SW 1271 (cell line): ENCODE results near the gene PTGER4.
A peak's percentile ranks its signal among the peaks of the same experiment; 100 is the strongest.
"Not testable (repeated sequence)": the region's sequence is repeated elsewhere in the genome, so short reads cannot be mapped to it uniquely, and the experiment has no call there.

Experiments
- DNase-seq, 2 experiments: peaks; one replicate each; lab custom pipeline; 2025; lab: John Stamatoyannopoulos, UW

PTGER4 gene

GRCh38 chr5:40679913-40680681 is at the start of gene PTGER4:
TSS of gene PTGER4 (plus strand) at chr5:40679915. CDS start at chr5:40680994, 1,079 bp downstream.
- peak in 1 of 2 experiments; percentile 35 for DNase-seq

DNA sequence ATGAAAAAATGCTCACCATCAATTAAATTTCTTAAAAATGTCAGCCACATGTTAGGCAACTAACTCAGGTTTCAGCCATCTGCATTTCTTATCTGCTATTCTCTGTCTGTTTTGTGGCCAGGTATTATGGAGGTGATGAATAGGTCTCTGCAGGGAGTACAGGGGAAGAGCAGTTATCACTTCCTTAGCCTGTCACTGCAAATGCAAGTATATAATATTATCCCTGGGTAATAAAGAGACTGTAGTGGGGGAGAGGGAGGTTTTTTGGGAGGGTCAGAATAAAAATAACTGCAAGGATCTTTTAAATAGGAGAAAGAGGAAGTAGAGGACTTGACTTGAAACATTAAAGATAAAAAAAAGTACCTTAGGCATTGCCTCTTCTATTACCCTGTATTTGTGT is 49.6 kb upstream of the PTGER4 start:
- DNase-seq, result no peak

GRCh38 chr5:40631236-40631635 is 48.5 kb upstream of the PTGER4 start:
- DNase-seq, result no peak

DNA sequence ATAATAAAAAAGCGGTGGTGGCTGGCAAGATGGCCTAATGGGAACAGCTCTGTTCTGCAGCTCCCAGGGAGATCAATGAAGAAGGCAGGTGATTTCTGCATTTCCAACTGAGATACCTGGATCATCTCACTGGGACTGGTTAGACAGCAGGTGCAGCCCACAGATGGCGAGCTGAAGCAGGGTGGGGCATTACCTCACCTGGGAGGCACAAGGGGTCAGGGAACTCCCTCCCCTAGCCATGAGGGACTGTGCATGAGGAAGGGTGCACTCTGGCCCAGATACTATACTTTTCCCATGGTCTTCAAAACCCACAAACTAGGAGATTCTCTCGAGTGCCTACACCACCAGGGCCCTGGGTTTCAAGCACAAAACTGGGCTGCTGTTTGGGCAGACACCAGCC is 45.6 kb upstream of the PTGER4 start:
- DNase-seq, result no peak

DNA sequence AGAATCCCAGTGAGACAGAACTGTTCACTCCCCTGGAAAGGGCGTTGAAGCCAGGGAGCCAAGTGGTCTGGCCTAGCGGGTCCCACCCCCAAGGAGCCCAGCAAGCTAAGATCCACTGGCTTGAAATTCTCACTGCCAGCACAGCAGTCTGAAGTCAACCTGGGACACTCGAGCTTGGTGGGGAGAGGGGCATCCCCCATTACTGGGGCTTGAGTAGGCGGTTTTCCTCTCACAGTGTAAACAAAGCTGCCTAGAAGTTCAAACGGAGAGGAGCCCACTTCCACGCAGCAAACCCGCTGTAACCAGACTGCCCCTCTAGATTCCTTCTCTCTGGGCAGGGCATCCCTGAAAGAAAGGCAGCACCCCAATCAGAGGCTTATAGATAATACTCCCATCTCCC is 45.1 kb upstream of the PTGER4 start:
- no peak for DNase-seq

DNA sequence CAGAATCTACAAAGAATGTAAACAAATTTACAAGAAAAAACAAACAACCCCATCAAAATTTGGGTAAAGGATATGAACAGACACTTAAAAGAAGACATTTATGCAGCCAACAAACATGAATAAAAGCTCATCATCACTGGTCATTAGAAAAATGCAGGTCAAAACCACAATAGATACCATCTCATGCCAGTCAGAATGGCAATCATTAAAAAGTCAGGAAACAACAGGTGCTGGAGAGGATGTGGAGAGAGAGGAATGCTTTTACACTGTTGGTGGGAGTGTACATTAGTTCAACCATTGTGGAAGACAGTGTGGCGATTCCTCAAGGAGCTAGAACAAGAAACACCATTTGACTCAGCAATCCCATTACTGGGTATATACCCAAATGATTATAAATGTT is 40.2 kb upstream of the PTGER4 start:
- not testable (repeated sequence) for DNase-seq

GRCh38 chr5:40646266-40646665 is 33.4 kb upstream of the PTGER4 start:
- no peak for DNase-seq

DNA sequence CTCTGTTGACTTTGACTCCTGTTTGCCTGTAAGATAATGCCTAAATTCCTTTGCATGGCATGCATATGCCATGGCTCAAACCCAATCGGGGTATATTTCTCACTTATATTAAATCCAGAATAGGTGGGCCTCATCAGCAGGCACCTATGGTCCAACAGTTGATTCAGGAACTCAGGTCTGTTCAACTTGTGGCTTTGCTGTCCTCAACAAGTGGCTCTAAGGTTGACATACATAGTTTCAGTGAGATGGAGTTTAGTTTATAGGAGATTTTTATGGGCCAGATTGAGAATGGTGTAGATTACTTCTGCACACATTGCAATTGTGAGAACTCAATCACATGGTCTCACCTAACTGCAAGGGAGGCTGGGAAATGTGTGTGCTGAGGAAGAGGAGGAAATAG is 31.6 kb upstream of the PTGER4 start:
- DNase-seq, result no peak

DNA sequence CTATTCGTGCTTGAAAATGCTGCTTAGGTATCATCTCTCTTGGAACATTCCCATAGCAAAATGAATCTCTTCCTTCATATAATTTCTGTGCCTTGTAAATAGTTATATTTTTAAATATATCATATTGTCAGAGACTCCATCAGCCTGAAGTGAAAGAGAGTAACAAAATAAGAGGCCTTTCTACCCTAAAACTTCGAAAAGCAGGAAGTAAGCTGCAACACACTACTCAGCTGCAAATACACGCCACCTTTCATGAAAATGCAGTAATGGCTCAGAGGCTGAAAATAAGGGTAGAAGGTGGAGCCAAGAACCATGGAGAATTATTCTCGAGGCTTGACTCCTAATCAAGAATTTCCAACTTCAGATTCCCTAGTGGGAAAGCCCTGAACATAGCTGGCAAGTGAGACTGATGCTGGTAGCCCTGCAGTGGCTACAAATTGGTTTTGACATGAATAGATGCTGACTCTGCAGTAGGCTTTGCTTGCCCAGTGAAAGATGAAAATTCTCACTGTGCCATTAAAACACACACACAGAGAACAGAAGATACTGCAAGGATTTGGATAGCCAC is 30.2 kb upstream of the PTGER4 start:
- no peak for DNase-seq

DNA sequence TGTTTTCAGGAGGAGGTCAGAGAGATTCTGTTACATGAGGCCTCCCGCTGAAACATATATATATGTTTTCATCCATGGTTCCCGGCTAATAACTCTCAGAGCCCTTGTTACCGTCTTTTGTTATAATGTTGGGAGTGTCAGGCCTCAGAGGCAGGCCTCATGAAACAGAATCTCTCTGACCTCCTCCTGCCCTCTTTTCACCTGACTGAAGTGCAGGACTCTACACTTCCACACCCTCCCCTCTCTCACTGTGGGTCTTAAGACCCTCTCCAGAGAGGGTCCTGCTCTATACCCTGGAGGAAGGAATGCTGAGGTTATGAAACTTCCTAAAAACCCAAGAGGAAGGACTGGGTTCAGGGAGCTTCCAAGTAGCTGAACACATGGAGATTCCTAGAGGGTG is 28.5 kb upstream of the PTGER4 start:
- no peak for DNase-seq

- no peak for DNase-seq
Measured at GRCh38 chr5:40652441-40653220, 27.1 kb upstream of the PTGER4 start.

GRCh38 chr5:40653221-40654022 is 26.3 kb upstream of the PTGER4 start:
- no peak for DNase-seq

DNA sequence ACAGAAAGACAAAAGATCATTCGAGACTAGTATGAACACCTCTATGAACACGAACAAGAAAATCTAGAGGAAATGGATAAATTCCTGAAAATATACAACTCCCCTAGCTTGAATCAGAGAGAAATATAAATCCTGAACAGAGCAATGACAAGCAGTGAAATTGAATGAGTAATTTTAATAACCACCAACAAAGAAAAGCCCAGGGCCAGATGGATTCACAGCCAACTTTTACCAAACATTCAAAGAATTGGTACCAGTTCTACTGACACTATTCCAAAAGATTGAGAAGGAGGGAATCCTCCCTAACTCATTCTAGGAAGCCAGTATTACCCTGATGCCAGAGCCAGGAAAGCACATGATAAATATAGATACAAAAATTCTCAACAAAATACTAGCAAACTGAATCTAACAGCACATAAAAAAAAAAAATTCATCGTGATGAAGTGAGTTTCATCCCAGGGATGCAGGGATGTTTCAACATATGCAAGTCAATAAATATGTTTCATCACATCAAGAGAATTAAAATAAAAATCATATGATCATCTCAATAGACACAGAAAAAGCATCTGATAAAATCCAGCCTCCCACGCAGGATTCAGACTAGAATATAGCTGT is 25.2 kb upstream of the PTGER4 start:
- no peak for DNase-seq

DNA sequence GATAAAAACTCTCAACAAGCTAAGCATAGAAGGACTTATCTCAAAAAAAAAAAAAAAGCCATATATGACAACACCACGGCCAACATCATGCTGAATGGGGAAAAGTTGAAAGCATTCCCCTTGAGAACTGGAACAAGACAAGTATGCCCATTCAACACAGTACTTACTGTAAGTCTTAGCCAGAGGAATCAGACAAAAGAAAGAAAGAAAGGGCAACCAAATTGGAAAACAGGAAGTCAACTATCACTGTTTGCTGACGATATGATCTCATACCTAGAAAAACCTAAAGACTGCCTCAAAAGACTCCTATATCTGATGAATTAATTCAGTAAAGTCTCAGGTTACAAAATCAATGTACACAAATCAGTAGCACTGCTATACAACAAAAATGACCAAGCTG is 24.6 kb upstream of the PTGER4 start:
- DNase-seq, result no peak

- not testable (repeated sequence) for DNase-seq
Measured at GRCh38 chr5:40656091-40656490, 23.6 kb upstream of the PTGER4 start.

- no peak for DNase-seq
Measured at GRCh38 chr5:40656766-40657165, 22.9 kb upstream of the PTGER4 start.

DNA sequence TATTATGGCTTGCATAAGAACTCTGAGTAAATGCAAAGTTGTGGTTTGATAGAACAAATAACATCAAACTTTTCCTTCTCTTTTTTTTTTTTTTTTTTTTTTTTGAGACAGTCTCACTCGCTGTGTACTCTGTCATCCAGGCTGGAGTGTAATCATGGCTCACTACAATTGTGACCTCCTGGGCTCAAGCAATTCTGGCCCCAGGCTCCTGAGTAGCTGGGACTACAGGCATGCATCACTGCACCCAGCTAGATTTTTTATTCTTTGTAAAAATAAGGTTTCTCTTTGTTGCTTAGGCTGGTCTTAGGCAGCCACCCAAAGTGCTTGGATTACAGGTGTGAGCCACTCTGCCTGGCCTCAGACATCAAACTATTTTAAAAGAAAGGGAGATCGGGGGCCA is 19.0 kb upstream of the PTGER4 start:
- DNase-seq, result no peak

- no peak for DNase-seq
Measured at GRCh38 chr5:40665635-40666298, 13.9 kb upstream of the PTGER4 start.

DNA sequence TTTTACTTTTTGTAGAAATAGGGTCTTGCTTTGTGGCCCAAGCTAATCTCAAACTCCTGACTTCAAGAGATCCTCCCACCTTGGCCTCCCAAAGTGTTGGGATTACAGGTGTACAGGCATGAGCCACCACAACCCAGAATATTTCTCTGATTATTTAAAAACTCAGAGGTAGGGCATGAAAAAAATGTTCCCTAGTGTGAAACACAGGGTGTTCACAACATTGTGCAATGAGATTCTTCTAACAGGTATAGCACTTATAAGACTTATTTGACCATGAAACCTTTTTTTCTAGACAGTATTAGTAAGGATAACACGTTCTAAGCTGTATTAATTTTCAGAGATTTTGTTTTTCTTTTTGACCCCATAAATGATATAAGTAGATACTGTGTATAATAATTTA is 13.1 kb upstream of the PTGER4 start:
- no peak for DNase-seq

DNA sequence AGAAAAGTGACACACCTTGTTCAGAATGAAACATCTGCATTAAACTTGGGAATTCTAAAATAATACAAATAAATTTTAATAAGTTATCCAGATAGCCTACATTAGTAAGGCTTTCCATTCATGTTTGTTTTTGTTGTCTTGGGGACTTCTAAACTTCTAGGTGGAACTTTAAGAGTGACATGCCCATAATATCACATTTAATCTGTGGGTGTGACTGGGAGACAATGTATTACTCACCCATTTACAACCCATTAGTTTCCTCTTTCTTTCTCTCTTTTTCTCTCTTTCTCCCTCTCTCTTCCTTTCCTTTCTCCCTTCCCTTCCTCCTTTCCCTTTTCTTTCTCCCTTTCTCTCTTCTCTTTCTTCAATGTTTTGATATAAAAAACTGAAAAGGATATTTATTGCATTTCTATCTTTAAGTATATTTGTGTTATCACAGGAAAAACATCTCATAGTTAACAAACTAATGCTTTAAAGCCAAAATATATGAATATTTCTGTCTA is 12.5 kb upstream of the PTGER4 start:
- DNase-seq, result no peak
